ENCODE data around the gene HAO1. TPM values are rescaled to one million over a fixed set of nuclear protein-coding genes. Genes with fewer than 3 reads are reported as not detected.

Gene HAO1
- polyA plus RNA-seq, 1 donor (not counting 4 experiments of a cell fraction or from before 2014, with no cell fraction given) = not detected

GRCh38 chr20:7903429-7903828 is 36.8 kb downstream of the HAO1 start:
- Histone ChIP-seq H3K36me3 (ENCODE audit: control insufficient read depth in 2 of 2, extremely low read depth in 1 of 2, insufficient read depth in 2 of 2, low read length in 2 of 2) (no peaks in the 10 kb centered on the region), H3K79me2 (ENCODE audit: control insufficient read depth, insufficient read depth, low read length) (no peaks in the 10 kb centered on the region), H3K27ac (ENCODE audit: control insufficient read depth, insufficient read depth, low read length) (no peak overlapping the region), H3K9ac (ENCODE audit: control insufficient read depth, extremely low read depth, insufficient read depth, low read length) (no peak overlapping the region), H3K4me2 (ENCODE audit: control insufficient read depth, extremely low read depth, insufficient read depth, low read depth, low read length) (no peak overlapping the region), H3K27me3 (ENCODE audit: control insufficient read depth, extremely low read depth, insufficient read depth, low read length) (no peaks in the 10 kb centered on the region), H3K9me3 (ENCODE audit: control insufficient read depth, low read depth, low read length) (no peaks in the 10 kb centered on the region), H3K4me3 (ENCODE audit: control insufficient read depth in 2 of 3, extremely low read depth in 1 of 3, insufficient read depth in 2 of 3, low read depth in 1 of 3, low read length in 3 of 3) (no peak overlapping the region), H4K20me1 (ENCODE audit: control insufficient read depth, extremely low read depth, insufficient read depth, low read length) (no peaks in the 10 kb centered on the region), H2AFZ (ENCODE audit: control insufficient read depth, low read length) (no peak overlapping the region), H3K4me1 (ENCODE audit: control insufficient read depth, extremely low read depth, insufficient read depth, low read length) (no peaks in the 10 kb centered on the region), H3K9me1 (ENCODE audit: control insufficient read depth, extremely low read depth, insufficient read depth, low read length) (no peaks in the 10 kb centered on the region)
- DNase-seq (ENCODE audit: low read depth, low spot score) = no peak
- dilution Hi-C loops (cut with MboI; ENCODE audit: extremely low pct_ligation_motif_present, low sequenced_read_pairs) = no loop called here
- TF ChIP-seq CTCF (optimal IDR thresholded peaks at IDR 0.05 in 1 of 3, IDR thresholded peaks at IDR 0.05 in 1 of 3, conservative IDR thresholded peaks at IDR 0.05 in 1 of 3; ENCODE audit: extremely low read depth in 1 of 3, insufficient read depth in 2 of 3, low read length in 3 of 3) (no peak), EZH2 (IDR thresholded peaks at IDR 0.05; ENCODE audit: low read length) (no peak)
- no peak for FAIRE-seq

GRCh38 chr20:7902879-7903278 is 37.4 kb downstream of the HAO1 start:
- no peaks in the 10 kb centered on the region for H3K79me2 ChIP-seq (ENCODE audit: control insufficient read depth, insufficient read depth, low read length)
- no peaks in the 10 kb centered on the region for H3K9me3 ChIP-seq (ENCODE audit: control insufficient read depth, low read depth, low read length)
- FAIRE-seq = no peak
- no peaks in the 10 kb centered on the region for H4K20me1 ChIP-seq (ENCODE audit: control insufficient read depth, extremely low read depth, insufficient read depth, low read length)
- no peak for DNase-seq (ENCODE audit: low read depth, low spot score)
- no peak overlapping the region for H3K27ac ChIP-seq (ENCODE audit: control insufficient read depth, insufficient read depth, low read length)
- no peak overlapping the region for H3K9ac ChIP-seq (ENCODE audit: control insufficient read depth, extremely low read depth, insufficient read depth, low read length)
- H3K4me1 ChIP-seq (ENCODE audit: control insufficient read depth, extremely low read depth, insufficient read depth, low read length) = no peaks in the 10 kb centered on the region
- no peaks in the 10 kb centered on the region for H3K27me3 ChIP-seq (ENCODE audit: control insufficient read depth, extremely low read depth, insufficient read depth, low read length)
- no peaks in the 10 kb centered on the region for H3K36me3 ChIP-seq (ENCODE audit: control insufficient read depth in 2 of 2, extremely low read depth in 1 of 2, insufficient read depth in 2 of 2, low read length in 2 of 2)
- H3K9me1 ChIP-seq (ENCODE audit: control insufficient read depth, extremely low read depth, insufficient read depth, low read length) = no peaks in the 10 kb centered on the region
- no peak overlapping the region for H3K4me2 ChIP-seq (ENCODE audit: control insufficient read depth, extremely low read depth, insufficient read depth, low read depth, low read length)
- dilution Hi-C loops (cut with MboI; ENCODE audit: extremely low pct_ligation_motif_present, low sequenced_read_pairs) = no loop called here
- no peak for TF ChIP-seq EZH2 (IDR thresholded peaks at IDR 0.05; ENCODE audit: low read length)
- no peak for TF ChIP-seq CTCF (optimal IDR thresholded peaks at IDR 0.05 in 1 of 3, IDR thresholded peaks at IDR 0.05 in 1 of 3, conservative IDR thresholded peaks at IDR 0.05 in 1 of 3; ENCODE audit: extremely low read depth in 1 of 3, insufficient read depth in 2 of 3, low read length in 3 of 3)
- no peak overlapping the region for H3K4me3 ChIP-seq (ENCODE audit: control insufficient read depth in 2 of 3, extremely low read depth in 1 of 3, insufficient read depth in 2 of 3, low read depth in 1 of 3, low read length in 3 of 3)
- H2AFZ ChIP-seq (ENCODE audit: control insufficient read depth, low read length) = no peak overlapping the region
